Measurements from ENCODE around the gene PLBD1.

PLBD1 gene

DNA sequence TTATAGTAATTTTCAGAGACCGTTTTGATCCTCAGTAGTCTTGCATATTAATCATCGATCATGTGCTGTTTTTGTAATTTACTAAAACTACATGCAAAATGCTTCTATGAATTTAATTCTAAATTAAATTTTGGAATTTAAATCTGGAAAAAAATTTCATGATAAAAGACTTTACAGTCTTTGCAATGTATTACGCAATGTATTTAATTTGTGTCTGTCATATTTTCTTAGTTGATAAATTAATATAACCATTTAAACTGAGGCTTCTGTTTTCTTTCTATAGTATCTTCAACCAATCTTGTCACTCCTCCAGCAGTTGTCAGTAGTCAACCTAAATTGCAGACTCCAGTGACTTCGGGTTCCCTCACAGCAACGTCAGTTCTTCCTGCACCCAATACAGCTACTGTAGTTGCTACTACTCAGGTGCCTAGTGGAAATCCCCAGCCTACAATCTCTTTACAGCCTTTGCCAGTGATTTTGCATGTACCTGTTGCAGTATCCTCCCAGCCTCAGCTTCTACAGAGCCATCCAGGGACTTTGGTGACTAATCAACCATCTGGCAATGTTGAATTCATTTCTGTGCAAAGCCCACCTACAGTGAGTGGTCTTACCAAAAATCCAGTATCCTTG, 107.4 kb downstream of the PLBD1 start:
- TF ChIP-seq CTCF (IDR thresholded peaks at IDR 0.05; ENCODE audit: low read depth, low read length), result no peak
- no peak for DNase-seq (ENCODE audit: extremely low read depth, low read depth)

- no peak for DNase-seq (ENCODE audit: extremely low read depth, low read depth)
- peak; percentile 28 for TF ChIP-seq CTCF (IDR thresholded peaks at IDR 0.05; ENCODE audit: low read depth, low read length)
Measured at GRCh38 chr12:14454098-14454907, 113.4 kb downstream of the PLBD1 start.
